GM19025 (cell line): ENCODE measurements around the gene COL12A1.

Experiments
- ATAC-seq: cut with Tn5 transposase; IDR thresholded peaks from one replicate; pipeline ENCODE4 v1.9.1; 2021; ENCODE audit warnings: mild to moderate bottlenecking, low read depth, moderate library complexity; ENCODE audit not compliant: unreplicated experiment

The COL12A1 gene

DNA sequence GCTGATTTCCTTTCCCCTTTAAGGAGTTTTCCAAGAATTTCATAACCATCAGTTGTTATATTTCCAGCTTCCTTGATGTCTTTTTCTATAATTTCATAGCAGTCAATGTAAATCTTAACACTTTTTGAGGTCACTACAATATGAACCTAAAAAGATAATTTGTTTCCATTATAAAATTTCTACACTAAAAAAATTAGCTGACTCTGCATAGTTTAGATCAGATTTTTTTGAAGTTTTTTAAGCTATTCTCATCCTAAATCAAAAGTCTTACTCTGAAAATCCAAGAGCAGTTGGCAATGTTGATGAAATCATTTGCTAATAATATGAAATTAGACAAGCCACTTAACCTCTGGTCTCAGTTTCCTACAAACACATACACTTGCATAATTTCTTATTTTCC is 96.8 kb downstream of the COL12A1 start:
- ATAC-seq, result no peak

DNA sequence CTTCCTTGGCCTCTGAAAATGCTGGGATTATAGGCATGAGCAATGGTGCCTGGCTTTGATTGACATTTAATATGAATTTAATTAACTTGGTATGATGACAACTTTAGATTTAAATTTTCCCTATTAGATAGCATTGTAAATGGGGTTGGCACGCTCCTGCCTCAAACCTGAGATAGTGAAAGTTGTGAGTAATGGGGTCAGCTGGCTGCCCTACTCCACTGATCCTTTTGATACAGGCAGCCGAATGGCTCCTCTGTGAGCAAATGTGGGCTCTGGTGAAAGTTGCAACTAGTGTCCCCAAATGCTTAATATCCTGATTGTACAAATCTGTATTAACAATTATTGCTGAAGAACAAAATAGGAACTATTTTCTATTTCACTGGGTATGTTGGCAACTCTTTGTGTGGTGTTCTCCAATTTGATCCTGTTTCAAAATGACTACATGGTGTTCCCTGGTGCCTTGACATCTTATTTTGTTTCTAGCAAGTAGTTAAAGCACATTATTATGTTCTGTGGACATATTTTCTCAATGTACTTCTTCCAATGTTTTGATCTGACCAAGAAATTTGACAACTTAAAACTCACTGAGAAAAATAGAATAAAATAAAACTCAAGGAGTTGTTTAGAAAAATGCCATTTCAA is 97.4 kb downstream of the COL12A1 start:
- no peak for ATAC-seq

DNA sequence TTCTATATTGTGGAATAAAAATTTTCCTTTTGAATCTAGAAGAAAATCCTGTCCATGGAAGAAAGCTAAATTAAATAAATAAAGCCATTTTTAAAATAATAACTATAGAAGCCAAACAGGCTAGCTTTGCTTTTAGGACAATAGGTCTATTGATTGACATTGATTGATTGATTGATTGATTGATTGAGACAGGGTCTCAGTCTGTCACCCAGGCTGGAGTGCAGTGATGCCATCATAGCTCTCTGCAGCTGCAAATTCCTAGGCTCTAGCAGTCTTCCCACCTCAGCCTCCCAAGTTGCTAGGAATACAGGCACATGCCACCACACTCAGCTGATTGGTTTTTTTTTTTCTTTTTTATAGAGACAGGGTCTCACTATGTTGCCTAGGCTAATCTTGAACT is 97.9 kb downstream of the COL12A1 start:
- no peak for ATAC-seq

DNA sequence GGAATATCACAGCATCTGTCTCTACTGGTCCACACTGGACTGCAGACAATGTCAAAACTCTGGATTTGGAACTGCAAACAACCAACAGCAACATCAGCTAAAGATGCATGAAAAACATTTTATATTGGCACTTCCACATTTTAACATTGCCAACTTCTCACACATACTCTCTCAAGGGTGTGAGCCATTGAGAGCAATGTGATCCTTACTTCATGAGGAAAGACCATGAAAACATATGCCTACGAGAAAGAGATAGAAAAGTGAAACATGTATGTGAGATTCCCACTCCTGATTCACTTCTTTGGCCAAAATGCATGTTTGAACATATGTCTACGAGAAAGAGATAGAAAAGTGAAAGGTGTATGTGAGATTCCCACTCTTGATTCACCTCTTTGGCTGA is 99.4 kb downstream of the COL12A1 start:
- ATAC-seq, result no peak

DNA sequence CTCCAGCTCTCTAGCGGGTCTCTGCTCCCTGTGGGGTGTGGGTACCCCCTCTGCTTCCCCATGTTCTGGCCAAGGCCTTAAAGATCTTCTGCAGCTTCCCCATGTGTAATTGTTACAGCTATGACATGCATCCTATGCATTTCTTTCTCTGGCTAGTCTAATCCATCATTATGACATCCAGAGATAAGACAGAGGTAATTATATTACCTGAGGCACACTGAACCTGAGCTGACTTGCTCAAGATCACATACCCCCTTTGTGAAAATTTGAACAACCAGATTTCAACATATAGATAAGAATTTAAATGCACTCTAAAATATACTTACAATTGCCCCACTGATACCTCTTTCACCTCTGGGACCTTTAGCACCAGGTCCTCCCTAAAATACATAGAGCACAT is 102.4 kb downstream of the COL12A1 start:
- no peak for ATAC-seq

DNA sequence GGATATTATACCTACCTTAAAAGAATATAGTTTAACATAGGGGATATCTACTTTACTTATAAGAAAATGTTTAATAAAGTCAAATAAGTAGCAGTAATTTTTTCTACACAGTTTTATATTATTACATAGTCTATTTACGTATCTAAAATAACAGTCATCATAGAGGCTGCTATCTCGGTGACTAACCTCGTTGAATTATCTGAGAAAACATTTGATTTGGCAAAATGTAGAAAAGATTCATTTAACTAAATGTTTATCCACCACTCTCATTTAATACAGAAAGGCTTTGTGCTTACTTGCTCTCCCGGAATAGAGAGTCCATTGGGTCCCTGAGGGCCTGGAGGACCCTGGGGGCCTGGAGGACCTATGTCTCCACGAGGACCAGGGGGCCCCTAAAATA is 103.6 kb downstream of the COL12A1 start:
- ATAC-seq, result no peak

DNA sequence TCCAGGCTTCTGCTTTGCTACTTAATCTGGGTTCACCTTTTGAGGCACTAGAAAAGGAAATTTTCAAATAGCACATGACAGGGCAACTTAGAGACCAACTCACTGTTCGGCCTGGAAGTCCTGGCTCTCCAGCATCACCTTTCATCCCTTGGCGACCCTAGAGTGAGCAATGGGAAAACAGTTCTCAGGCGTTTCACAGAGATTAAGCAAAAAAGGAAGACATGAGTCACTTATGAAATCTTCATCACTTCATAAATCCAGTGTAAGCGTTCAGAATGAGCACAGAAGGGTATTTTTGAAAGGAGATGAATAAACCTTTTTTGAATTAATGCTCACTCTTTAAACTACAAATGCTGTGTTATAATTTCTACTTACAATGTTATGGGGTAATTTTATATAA is 104.0 kb downstream of the COL12A1 start:
- no peak for ATAC-seq

DNA sequence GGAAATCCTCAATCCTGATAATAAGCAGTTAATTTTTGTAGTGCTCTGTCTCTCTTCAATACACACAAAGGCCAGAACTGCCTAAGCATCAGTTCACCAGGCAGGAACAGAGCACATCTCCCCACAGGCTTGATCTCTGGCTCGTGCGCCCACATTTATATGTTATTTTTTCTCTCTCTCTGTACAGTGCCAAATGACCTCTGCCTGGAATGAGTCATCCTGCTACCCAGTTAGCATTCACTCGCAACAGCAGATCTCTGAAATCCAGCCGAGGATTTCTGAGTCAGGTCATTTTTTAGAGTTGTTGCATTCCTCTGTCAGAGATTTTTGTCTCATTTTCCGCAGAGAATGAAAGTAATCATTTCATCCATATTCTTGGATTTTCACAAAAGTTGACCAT is 107.1 kb downstream of the COL12A1 start:
- no peak for ATAC-seq

DNA sequence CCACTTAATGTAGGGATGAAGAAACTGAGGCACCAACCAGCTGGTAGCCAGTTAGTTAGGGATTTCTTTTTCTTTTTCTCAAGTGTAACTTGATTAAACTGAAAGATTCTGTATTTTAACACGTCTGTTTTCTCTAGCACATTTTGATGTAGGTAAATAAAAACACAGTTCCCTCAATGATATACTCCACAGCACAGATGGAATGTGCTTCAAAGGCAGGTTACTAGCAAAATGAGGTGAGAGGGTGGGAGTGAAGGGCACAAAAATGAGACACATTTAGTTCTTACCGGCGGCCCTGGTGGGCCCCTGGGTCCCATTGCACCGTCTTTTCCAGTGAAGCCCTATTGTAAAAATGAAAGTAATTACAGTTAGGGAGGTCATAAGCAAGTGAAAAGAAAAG is 108.9 kb downstream of the COL12A1 start:
- no peak for ATAC-seq

DNA sequence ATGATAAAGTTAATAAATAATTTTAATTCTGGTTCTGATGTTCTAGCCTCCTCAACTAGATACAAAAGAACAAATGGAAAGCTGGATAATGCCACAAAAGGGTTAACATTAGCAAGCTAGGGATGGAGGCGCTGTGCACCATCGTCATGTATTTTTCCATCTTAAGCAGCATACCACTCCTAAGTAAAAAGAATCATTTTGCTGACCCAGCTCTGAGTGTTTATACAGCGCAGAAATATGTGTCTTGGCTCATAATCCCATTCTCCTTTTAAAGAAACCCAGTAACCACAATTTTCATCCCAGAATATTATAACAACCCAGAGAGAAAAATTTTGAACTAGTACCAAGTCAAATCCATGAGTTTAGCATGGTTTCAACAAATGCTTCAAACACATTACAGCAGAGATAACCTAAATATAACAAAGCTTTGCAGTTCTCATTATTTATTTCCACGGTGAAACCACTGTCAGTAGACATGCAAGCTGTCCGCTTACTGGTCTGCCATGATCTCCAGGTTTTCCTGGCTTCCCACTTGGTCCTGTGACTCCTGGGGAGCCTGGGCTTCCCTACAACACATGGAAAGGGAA is 111.1 kb downstream of the COL12A1 start:
- no peak for ATAC-seq

DNA sequence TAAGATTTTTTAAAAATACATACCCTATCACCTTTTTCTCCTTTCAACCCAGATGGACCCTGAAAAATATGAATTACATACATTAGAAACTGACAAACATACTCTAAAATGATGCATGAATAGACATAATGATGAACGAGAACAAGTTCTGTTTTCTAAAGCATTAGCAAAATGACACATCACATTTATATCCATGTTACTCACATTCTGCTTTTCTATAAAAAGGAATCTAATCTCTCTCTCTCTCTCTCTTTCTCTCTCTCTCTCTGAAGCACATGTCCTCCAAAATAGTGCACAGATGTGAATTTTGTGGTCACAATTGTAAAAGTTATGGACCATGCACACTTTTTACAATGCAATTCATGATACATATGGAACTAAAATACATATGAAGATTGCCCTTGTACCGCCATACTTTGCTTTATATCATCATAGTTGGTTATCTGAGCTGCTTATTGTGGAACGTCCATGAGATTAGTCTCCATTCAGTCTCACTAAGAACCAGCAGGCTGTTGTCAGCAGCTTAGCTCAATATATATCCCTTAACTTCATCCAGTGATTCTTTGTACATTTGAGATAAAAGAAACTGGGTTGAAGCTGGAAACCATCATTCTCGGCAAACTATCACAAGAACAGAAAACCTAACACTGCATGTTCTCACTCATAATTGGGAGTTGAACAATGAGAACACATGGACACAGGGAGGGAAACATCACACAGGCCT is 114.2 kb downstream of the COL12A1 start:
- ATAC-seq, result no peak

DNA sequence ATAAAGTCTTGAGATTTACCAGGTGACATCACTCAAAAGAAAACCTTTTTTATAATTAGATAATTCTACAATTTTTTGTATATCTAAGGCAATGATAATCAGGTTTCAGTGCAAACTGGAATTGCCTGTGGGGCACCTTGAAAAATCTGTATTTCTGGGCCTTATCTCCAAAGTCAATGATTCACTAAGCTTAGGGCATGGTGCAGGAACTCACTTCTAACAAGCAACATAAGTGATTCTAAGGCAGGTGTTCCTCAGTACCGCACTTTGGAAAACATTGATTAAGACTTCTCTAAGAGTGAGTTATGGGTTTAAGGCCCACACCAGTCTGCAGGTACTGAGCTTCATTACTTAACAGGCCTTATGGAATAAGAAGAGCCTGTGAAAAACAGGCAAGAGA is 115.3 kb downstream of the COL12A1 start:
- ATAC-seq, result no peak

DNA sequence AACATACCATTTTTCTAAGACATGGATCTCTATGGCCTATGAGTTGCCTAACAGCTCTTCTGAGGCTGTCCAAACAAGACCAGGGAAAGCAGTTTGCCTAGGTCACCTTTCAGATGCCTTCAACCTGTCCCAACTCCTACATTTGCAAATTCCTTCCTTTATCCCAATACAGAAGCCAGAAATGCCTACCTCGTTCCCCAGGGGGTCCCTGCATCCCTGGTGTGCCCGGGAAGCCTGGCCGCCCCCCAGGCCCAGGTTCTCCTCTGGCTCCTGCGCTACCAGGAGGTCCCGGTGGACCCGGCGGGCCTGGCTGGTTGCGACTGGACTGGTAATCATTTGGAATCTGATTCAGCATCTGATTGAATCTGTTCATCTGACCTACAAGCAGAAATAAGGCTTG is 115.9 kb downstream of the COL12A1 start:
- ATAC-seq, result no peak

DNA sequence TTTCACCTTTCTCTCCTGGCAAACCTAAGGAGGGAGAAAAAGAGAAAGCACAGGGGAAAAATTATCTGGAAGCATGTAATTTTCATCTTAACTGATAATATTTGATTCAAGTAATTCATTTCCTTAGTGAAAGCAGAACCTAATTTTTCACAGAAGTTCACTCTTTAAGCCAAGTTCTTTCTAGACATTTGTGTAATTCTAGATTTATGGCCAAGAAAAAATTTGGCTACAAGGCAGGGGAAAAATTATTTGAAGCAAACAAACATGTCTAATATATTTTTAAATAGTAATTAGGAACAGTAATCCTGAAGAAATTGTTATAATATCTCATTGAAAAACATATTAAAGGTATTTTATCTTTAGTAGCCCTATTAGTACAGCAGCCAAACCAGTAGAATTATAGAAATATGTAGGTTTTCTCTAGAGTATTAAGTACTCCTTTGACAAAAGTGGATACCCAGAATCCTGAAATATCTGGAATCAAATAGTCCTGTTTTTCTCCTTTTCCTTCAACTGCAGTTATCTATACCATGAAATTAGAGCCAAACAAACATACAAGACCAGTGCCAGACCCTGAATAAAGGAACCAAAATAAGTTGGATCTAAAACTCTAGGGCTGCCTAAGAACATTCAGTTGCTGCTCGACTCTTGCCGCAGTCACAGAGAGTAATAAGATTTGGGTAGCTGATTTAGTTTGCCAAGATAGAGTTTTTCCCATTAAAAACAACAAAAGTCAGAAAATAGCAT is 116.5 kb downstream of the COL12A1 start:
- no peak for ATAC-seq

DNA sequence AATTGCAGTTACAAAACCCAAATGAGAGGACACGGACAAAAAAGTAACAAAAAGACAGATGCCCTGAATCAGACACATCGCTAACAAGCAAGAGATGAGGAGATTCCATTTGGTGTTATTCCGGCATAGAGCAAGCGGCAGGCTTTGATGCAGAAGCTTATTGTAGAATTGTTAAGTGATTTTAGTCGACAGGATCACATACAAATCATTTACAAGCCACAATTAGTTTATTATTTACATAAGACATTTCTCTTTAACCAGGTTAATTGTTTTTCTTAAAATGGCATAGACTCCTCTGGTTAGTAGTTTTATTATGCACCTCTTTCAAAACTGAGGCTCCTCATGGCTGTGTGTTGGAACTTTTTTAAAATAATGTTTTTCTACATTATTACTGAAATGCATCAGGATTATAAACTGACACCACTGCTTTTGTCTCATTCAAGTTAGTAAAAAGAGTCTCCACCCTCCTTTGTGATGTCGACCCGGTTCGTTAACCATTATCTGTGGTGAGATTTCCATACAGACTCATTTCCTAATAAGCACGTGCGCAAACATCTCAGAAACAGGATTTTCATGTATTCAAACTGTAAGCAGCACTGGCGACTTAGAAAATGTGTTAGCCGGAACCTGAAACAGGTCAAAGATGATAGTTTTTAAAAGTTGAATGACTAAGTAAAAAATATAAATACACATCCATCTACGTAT is 119.8 kb downstream of the COL12A1 start:
- no peak for ATAC-seq

DNA sequence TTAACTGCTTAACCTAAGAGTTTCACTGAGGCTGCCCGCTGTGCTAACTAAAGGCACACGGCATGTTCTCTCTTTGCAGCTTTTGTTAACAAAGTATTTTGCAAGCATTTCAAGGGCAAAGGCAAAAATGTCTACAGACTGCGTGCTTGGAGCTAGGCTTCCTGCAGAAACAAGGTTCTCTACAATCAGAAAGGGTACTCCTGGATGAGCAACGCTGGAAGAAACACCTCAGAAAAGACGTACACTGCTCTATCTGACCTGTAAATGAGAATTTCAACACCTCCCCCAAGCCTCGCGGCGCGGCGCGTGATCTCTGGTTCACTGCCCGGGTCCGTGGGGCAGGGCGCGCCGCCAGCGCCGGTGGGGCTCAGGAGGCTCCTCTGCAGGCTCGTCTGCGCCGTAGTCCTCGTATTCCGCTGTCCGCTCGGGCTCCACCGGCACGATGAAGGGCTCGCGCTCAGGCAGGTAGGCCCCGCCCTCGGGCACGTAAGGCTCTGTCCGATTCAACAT is 120.9 kb downstream of the COL12A1 start:
- no peak for ATAC-seq

DNA sequence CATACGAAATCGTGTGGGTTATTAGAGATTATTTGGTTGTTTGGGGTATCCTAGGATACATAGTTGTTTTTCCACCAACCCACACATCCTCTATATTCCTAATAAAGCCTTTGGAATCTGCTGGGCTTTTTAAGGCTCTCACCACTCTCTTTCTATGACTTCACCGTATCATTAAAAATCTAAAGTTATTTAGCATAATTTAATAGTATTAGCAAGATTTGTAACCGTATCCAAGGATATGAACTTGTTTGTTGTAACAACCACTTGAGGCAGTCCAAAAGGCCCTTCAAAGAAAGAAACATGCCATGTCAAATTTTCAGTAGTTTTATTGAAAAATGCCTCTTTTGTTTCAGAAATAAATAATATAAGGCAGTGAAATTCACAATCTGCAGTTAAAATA is 121.8 kb downstream of the COL12A1 start:
- no peak for ATAC-seq

DNA sequence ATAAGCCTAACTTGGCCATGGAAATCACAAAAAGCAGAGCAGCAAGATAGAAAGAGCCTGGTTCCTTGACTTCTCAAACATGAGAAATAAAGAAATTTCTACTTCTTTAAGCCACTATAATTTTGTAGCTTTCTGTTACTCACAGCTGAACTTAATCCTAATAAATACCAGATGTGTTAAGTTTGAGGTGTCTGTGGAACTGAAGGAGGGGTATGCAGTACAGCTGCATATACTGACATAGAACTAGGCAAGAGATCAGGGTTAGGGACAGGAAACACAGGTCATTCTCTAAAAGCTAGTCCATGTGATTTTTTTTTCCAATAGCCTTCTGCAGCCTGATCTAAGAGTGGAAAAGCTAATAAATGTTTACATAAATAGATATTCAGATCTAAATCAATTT is 123.9 kb downstream of the COL12A1 start:
- no peak for ATAC-seq

DNA sequence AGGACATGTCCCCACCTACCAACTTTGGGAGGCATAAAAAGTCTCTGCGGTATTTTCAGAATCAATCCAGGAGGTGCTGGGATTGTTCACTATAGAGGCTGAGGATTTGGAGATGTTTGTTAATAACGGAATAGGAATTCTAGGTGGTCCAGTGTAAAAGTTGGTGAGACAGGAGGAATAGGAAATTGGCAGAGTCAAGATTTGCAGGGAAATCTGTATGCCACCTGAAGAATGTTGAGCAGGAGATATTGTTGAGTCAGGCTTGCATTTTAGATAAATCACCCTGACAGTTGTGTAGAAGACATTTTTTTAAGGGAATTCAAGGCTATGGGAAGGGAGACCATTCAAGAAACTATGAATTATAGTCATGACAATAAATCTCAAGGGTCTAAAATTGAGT is 124.8 kb downstream of the COL12A1 start:
- ATAC-seq, result no peak

DNA sequence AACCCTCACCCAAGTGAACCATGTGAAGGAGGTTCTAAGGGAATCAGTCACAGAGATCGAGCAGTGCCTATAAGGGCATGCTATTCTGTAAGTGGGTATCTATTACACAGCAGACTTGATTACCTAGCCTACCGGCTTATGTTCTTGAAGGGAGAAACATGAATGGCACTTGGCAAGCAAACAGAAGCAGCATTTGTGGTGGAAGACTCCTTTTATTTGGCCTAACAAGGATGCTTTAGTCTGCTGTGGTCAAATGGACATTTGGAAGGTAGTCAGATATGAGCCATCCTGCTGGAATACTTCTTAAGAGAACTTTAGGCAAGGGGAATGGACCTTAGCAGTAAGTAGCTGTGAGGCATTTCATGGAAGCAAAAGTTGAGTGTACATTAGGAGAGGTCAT is 126.3 kb downstream of the COL12A1 start:
- ATAC-seq, result no peak

DNA sequence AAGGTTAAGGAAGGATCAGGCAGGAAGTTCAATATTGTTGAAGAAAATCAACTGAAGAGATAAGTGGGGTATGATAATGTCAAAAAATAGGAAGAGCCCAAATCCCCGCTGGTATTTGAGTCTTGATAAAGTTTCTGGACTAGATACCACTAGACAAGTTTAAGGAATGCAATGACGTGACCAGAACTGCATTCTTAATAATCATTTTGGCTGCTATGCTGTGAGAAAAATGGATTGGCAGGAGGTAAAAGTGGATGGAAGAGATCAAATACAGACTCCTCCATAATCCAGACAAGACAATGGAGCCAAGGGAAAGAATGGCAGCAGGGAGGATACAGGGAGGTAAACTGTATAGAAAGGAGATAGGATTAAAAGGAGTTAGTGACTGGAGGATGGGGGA is 128.2 kb downstream of the COL12A1 start:
- no peak for ATAC-seq
